Activated T-cell treated with anti-CD3 and anti-CD28 coated beads, Interleukin-2, amount 50 U/mL, for 48 hours (primary cell): ENCODE data around the gene TWNK.
A peak's percentile ranks its signal among the peaks of the same experiment; 100 is the strongest.

Experiments used
- DNase-seq, 2 experiments: peaks; one replicate each; pipeline ENCODE4 v3.0.0-alpha.2; 2020

The TWNK gene

GRCh38 chr10:101012525-101013364 is 25.4 kb downstream of the TWNK start:
- DNase-seq: peak; percentile 88 to 91

DNA sequence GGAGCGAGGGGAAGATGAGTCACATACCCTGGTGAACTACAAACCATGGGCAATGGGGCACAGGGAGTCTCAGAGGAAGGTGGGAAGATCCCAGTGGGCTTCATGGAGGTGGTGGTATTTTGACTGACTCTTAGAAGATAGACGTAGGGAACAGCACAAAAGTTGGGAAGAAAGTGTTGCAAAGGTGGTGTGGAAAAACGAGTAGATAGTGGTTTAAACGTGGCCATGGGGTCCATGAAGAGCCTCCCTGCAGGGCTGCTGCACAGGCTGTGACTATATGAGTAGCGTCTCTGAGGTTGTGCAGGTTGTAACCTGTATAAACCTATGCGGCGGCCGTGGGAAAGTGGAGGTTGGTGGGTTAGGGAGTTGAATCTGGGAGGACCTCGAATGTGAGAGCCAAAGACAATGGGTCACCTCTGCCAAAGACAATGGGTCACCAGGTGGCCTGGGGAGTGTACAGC is 26.1 kb downstream of the TWNK start:
- no peak for DNase-seq

GRCh38 chr10:101014230-101014884 is 27.0 kb downstream of the TWNK start:
- peak; percentile 91 for DNase-seq

- peak; percentile 30 to 41 for DNase-seq
Observed at GRCh38 chr10:101014966-101015581, 27.7 kb downstream of the TWNK start.

DNA sequence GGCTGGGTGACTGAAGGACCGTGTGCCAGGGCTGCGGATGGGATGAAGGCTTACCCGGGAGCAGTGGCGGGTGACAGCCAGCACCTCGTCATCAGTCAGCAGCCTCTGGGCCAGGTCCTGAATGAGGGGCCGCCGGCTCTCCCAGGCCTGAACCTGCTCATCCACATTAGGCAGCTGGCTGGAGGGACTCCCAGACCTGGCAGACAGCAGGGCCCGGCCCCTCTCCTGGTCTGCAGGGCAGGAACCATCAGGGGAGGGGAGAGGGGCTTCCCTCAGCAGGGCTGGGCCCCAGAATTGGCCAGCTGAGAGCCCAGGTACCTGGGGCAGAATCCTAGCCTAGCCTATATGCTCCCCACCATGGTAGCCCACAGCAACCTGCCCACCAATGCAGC is 28.2 kb downstream of the TWNK start:
- no peak for DNase-seq

GRCh38 chr10:101016814-101017213 is 29.5 kb downstream of the TWNK start:
- DNase-seq: no peak

DNA sequence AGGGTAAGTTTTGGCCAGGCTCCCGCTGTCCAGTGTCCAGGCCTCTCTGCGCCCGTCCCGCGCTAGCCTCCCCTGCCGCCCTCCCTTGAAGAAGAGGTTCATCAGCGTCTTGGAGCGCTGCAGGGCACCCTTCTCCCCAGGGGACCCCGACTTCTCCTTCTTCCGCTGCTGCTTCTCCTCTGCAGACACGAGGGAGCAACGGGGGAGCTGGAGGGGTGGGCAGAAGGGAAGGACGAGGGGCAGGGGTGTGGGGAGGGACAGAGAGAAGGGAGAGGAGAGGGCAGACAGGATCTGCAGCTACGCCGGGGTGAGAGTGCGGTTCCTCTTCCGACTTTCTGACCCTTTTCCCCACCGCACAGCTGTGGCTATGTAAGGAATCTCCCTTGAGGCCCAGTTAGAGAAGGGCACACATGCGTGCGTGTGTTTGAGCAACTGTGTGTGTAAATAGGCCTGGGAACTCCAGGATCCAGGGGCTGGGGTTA is 30.8 kb downstream of the TWNK start:
- no peak for DNase-seq

DNA sequence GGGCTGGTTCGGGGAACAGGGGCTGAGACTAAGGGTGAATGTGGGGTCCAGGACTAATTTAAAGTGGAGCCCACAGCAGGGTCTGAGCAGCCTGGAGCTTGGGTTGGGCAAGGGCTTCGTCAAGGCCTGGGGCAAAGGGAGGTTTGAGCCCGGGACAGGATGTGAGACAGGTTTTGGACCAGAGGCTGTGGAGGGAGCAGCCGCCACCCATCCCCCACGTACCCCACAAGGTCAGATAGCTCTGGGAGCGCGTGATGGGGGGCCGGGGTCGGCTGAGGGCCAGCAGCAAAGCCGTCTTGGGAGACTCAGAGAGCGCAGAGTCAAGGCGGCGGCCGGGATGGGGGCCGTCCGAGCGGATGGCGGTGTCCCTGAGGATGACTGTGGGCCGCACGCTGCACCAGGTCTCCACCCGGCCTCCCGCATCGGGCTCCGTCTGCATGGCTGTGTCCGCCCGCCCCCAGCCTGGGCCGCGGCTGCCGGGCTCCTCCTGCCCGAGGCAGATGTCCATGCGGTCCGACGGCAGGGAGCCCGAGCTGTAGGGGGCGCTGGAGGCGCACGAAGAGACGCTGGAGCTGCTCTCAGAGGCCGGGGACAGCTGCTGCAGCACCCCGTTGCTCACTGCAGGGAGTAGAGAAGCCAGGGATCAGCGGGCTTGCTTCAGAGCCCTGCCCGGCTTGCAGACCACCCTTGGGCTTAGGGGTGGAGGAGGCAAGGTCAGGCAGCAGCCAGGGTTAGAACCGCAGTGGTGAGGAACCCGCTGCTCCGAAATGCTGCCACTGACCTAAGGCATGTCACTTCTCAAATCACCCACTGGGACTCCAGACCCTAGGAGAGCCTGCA is 31.5 kb downstream of the TWNK start:
- peak; percentile 89 to 92 for DNase-seq

- no peak for DNase-seq
Observed at GRCh38 chr10:101019440-101019703, 32.0 kb downstream of the TWNK start.

DNA sequence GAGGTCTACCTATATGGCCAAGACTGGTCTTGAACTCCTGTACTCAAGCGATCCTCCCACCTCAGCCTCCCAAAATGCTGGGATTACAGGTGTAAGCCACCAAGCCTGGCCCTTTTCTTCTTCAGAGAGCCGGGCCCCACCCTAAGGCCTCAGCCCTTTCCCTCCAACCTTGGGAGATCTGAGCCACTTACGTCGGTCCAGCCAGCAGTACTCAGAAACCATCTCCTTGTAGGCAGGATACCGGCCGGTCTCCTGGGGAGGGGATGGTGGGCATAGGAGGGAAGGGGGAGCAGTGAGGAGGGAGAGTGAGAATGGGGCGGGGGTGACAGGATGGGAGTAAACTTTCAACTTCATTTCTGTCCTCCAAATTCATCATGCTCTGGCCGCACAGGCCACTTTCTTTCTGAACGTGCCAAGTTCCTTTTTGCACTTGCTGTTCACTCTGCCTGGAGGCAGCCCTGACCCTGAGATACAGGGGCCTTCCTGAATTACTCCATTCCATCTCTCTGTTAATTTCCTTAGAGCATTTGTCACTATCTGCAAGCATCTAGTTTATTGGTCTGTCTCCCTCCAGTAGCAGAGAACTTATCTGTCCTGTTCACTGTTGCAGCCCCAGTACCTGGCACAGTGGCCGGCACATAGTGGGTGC is 33.2 kb downstream of the TWNK start:
- DNase-seq: no peak

DNA sequence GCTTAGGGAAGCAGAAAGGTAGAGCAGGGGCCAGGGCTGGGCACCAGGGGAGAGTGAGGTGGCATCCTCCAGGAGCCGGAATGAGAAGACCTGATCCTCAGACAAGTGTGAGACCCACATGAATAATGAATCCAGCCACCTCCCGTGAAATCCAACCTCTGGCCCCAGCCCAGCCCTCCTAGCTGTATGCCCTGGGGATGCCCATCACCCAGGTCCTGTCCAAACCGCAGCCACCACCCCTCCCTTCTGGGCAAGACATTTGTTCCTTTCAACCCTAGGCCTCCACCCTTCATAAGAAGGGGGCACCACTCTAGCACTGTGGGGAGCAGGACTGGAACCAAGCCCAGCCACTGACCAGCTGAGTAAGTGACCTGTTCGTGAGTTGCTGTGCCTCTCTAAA is 33.9 kb downstream of the TWNK start:
- DNase-seq: no peak

DNA sequence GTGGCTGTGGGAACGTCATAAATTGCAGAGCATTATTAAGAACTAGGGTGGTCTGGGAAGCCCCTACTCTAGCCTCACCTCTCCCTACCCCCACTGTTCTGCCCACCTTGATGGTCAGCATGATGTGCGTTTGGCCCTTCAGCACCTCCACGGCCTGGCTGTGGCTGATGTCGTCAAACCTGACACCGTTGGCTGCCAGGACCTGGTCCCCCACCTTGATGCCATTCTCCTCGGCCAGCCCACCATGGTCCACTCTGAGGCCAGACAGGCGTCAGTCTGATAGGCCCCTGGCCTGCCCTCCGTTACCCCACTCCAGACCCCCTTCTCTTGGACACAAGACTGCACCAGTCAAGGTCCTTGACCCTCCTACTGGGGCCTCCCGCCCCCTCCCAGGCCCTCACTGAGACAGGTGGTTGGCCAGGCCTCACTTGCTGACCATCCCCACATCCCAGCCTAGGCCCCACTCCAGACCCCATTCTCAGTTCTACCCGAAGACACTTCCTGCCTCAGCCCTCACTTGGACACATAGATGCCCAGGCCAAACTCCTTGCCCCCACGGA is 34.4 kb downstream of the TWNK start:
- DNase-seq: no peak

- no peak for DNase-seq
Observed at GRCh38 chr10:101022967-101023705, 35.8 kb downstream of the TWNK start.

- DNase-seq: no peak
Observed at GRCh38 chr10:101027106-101027720, 39.9 kb downstream of the TWNK start.

GRCh38 chr10:101028446-101029337 is 41.3 kb downstream of the TWNK start:
- no peak for DNase-seq

DNA sequence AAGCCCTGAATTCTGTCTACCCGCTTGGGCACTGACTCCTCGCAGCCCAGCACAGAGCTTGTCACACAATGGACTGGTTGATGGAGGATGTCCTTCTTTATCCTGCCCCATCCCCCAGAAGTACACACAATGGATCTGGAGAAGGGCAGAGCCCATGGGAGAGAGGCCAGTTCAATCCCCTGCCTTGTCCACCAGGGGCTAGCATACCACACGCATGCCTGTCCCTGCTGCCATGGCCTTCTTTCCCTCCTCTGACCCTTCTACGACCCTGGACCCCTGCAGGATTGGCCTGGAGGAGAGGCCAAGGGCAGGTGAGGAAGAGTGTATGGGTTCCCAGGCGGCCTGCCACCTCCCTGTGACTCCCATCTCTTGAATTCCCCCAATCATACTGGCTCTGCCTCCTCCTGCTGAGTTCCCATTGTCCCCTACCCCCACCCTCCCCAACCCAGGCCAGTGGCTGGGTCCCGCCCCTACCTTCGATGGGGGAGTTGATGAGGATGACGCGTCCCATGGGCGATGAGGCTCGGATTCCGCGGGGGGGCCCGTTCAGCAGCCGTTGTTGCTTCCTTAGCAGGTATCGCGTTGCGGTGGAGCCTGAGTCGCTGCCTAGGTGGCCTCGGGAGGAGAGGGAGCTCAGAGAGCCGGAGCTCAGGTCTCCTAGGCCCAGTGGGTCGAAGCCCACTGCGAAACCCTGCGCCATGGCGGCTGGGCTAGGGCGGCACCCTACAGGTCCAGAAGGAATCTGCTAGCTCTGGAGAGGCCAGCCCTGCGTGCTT is 42.4 kb downstream of the TWNK start:
- no peak for DNase-seq

DNA sequence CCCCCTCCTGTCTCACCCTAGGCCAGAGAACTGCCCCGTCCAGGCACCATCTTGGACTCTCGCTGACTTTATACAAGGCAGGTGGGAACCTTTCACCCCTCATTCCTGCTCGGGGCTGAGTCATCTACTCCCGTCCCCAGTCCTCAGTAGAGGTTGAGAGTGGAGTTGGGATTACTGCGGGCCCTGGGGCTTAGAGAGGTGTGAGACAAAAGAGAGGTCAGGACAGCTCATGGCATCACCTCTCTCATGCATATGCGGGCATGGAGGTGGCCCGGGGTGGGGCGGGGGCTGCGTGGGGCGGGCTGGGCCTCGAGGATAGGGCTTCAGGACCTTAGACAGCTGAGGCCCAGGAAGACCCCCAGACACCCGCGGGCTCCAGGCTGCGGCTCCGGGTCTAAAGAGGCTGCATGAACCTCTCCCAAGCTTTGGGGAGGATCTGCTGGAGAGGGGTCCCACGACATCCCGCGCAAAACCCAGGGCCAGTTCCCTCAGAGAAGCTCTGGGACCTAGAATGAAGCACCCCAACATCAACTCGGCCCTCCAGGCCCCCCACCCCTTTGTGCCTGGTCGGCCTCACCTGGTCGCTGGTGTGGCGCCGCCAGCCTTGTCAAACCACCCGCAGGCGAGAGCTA is 43.3 kb downstream of the TWNK start:
- DNase-seq: no peak

GRCh38 chr10:101031128-101031795 is 43.9 kb downstream of the TWNK start, which contains the start of the genes PDZD7 and SFXN3:
PDZD7 (minus strand) TSS chr10:101031129; CDS start chr10:101030219, 910 bp downstream.
SFXN3 (plus strand) TSS chr10:101031234; CDS start chr10:101034695, 3,461 bp downstream.
- peak; percentile 97 to 98 for DNase-seq
